Psoas muscle (tissue), 8 donors: Measurements from ENCODE around the gene CPNE2. TPM values are rescaled to one million over a fixed set of nuclear protein-coding genes. Genes with fewer than 3 reads are reported as not detected.

Experiments
- ATAC-seq, 4 donors: fragments of 200-7000 bp; cut with Tn5 transposase; one replicate each; pipeline ENCODE4 v1.9.1; 2020; ENCODE audit warnings: moderate library complexity in 3 of 4, mild to moderate bottlenecking in 2 of 4
- DNase-seq, 2 donors: peaks; one replicate each; pipeline ENCODE4 v3.0.0-alpha.2; 2020
- H3K27ac ChIP-seq: fragments of 200-600 bp; one replicate; pipeline ENCODE4 v1.8.0; 2022
- H3K27me3 ChIP-seq, 3 donors: fragments of 200-600 bp in 1 of 3; one replicate each; pipeline versions ENCODE4 v1.6.1 to v1.8.0; 2013 to 2022; ENCODE audit warnings: low read length in 2 of 3, mild to moderate bottlenecking in 2 of 3, moderate library complexity in 1 of 3; ENCODE audit not compliant: insufficient read depth in 3 of 3
- H3K36me3 ChIP-seq, 2 donors: fragments of 200-600 bp in 1 of 2; one replicate each; pipeline versions ENCODE4 v1.6.1 to v1.8.0; 2013 to 2022; ENCODE audit warnings: low read depth in 1 of 2, mild to moderate bottlenecking in 1 of 2, moderate library complexity in 1 of 2; ENCODE audit not compliant: insufficient read depth in 1 of 2
- H3K4me1 ChIP-seq: fragments of 200-600 bp; one replicate; pipeline ENCODE4 v1.8.0; 2022
- H3K4me3 ChIP-seq: fragments of 200-600 bp; one replicate; pipeline ENCODE4 v1.8.0; 2022; ENCODE audit warnings: mild to moderate bottlenecking
- H3K9me3 ChIP-seq: fragments of 200-600 bp; one replicate; pipeline ENCODE4 v1.8.0; 2022
- WGBS, 3 donors: extraction: QIAGEN DNeasy Blood & Tissue Kit; methylation state at CpG; one replicate each; pipeline versions ENCODE4 v1.1.6 to v1.1.7; 2013; 5-methylcytosine and 5-hydroxymethylcytosine counted together
- intact Hi-C, 2 donors: fragments of 100-400 bp; cut with DNase I; formaldehyde crosslinking; loops; one replicate each; pipeline versions ENCODE4 v1.11.0 to v1.14.2; 2022
- polyA plus RNA-seq, 3 donors: library from polyadenylated mRNA; stranded (reverse); fragments of 200-250 nt; gene quantifications; one replicate each; pipeline ENCODE4 v1.2.3, GENCODE V29; 2013
- total RNA-seq, 4 donors: library from RNA; stranded (reverse); fragmentation: NEBNext Ultra II Directional in 2 of 4; extraction: Animal tissue kit (Norgen Biotek cat#: 25700) in 2 of 4; gene quantifications; one replicate each; pipeline versions ENCODE4 v1.2.1 to v1.2.4, GENCODE V29; 2021 to 2023
- TF ChIP-seq, protein P1 (sequence below): fragments of 200-600 bp; IDR thresholded peaks from one replicate; pipeline ENCODE4 v1.8.0; 2022; ENCODE audit warnings: antibody characterized with exemption
- donor health status: healthy with polysubstance abuse.
- donor health status: DM: no; HTN: no; CAD: no; lungs with moderate emphysema.
- donor health status: Bipolar disorder and iron deficiency.
- donor health status: healthy.
- donor health status: DM: yes; HTN: yes; CAD: no.
- donor health status: DM: no; HTN: no; CAD: no.
- donor health status: DM: no; HTN: no; CAD: no.
- donor health status: DM: yes; HTN: yes; CAD: no.

The CPNE2 gene
- total and polyA plus RNA-seq, 7 donors, result 8.1 to 16.9 (median 12.4) TPM

GRCh38 chr16:57127037-57127763 is 34.8 kb downstream of the CPNE2 start:
- H3K36me3 ChIP-seq, result peaks cover 0 to 13% of the 10 kb centered on the region in 2 donors

GRCh38 chr16:57127836-57128235 is 35.5 kb downstream of the CPNE2 start:
- H3K4me1 ChIP-seq, result no peaks in the 10 kb centered on the region
- H3K9me3 ChIP-seq, result no peaks in the 10 kb centered on the region
- no peak overlapping the region for H3K4me3 ChIP-seq
- TF ChIP-seq, protein P1, sequence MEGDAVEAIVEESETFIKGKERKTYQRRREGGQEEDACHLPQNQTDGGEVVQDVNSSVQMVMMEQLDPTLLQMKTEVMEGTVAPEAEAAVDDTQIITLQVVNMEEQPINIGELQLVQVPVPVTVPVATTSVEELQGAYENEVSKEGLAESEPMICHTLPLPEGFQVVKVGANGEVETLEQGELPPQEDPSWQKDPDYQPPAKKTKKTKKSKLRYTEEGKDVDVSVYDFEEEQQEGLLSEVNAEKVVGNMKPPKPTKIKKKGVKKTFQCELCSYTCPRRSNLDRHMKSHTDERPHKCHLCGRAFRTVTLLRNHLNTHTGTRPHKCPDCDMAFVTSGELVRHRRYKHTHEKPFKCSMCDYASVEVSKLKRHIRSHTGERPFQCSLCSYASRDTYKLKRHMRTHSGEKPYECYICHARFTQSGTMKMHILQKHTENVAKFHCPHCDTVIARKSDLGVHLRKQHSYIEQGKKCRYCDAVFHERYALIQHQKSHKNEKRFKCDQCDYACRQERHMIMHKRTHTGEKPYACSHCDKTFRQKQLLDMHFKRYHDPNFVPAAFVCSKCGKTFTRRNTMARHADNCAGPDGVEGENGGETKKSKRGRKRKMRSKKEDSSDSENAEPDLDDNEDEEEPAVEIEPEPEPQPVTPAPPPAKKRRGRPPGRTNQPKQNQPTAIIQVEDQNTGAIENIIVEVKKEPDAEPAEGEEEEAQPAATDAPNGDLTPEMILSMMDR, result no peak
- no peak for ATAC-seq
- intact Hi-C loops, result no loop called here
- no peak overlapping the region for H3K27ac ChIP-seq
- peaks cover 0 to 9% of the 10 kb centered on the region in 2 donors for H3K36me3 ChIP-seq
- H3K27me3 ChIP-seq, result no peaks in the 10 kb centered on the region
- WGBS, 3 donors, result 94 to 99% (median 95%) methylated on average over 7 of the region's 7 CpGs
- DNase-seq, result no peak

More at GRCh38 chr16:57127037-57127763, 34.8 kb downstream of the CPNE2 start:
- DNase-seq (no peak), ATAC-seq (no peak)
- Histone ChIP-seq H3K9me3 (no peaks in the 10 kb centered on the region), H3K4me1 (no peaks in the 10 kb centered on the region), H3K27me3 (no peaks in the 10 kb centered on the region), H3K4me3 (no peak overlapping the region), H3K27ac (no peak overlapping the region)
- 93 to 96% (median 94%) methylated on average over 5 of the region's 5 CpGs for WGBS, 3 donors
- intact Hi-C loops, result no loop called here
- TF ChIP-seq, protein P1, result no peak

- no peaks in the 10 kb centered on the region for H3K4me1 ChIP-seq
- no peak for ATAC-seq
- no peaks in the 10 kb centered on the region for H3K9me3 ChIP-seq
- WGBS, 3 donors, result 87 to 88% (median 87%) methylated on average over 11 of the region's 11 CpGs
- no peaks in the 10 kb centered on the region for H3K36me3 ChIP-seq
- no peak overlapping the region for H3K4me3 ChIP-seq
- no peak overlapping the region for H3K27ac ChIP-seq
- TF ChIP-seq, protein P1, result no peak
- DNase-seq, result no peak
- no peaks in the 10 kb centered on the region for H3K27me3 ChIP-seq
- intact Hi-C loops, result no loop called here
Observed at GRCh38 chr16:57128771-57129389, 36.5 kb downstream of the CPNE2 start.

GRCh38 chr16:57130950-57131321 is 38.6 kb downstream of the CPNE2 start:
- no peak for DNase-seq
- Histone ChIP-seq H3K27me3 (no peaks in the 10 kb centered on the region), H3K4me3 (no peak overlapping the region), H3K36me3 (no peaks in the 10 kb centered on the region), H3K9me3 (no peaks in the 10 kb centered on the region), H3K4me1 (no peaks in the 10 kb centered on the region), H3K27ac (no peak overlapping the region)
- no peak for ATAC-seq
- TF ChIP-seq, protein P1, result no peak
- WGBS, 3 donors, result 95 to 96% (median 95%) methylated on average over 6 of the region's 6 CpGs
- intact Hi-C loops, result no loop called here
